ENCODE measurements around the gene LYST.

- TF ChIP-seq ELF4 (IDR thresholded peaks at IDR 0.05) (no peak), HDGF (IDR thresholded peaks at IDR 0.05; ENCODE audit: borderline replicate concordance) (no peak), L3MBTL2 (conservative IDR thresholded peaks at IDR 0.05) (no peak), SUZ12 (IDR thresholded peaks at IDR 0.05) (no peak), FOXM1 (IDR thresholded peaks at IDR 0.05; ENCODE audit: borderline replicate concordance) (no peak), TARDBP (IDR thresholded peaks at IDR 0.05) (no peak), CTBP1 (IDR thresholded peaks at IDR 0.05; ENCODE audit: borderline replicate concordance) (no peak), BHLHE40 (IDR thresholded peaks at IDR 0.05; ENCODE audit: borderline replicate concordance) (no peak)
These were observed 127.6 kb downstream of the LYST start for GRCh38 chr1:235739124-235739523.
